Cerebellar cortex (tissue), 1 donor: ENCODE results near the gene CMTM8.
A peak's percentile ranks its signal among the peaks of the same experiment; 100 is the strongest.
"Not testable (repeated sequence)": the region's sequence is repeated elsewhere in the genome, so short reads cannot be mapped to it uniquely, and the experiment has no call there.

ENCODE experiments used
- DNase-seq: peaks from one replicate; pipeline ENCODE4 v3.0.0-alpha.2; 2015; ENCODE audit warnings: low spot score

The CMTM8 gene, protein sequence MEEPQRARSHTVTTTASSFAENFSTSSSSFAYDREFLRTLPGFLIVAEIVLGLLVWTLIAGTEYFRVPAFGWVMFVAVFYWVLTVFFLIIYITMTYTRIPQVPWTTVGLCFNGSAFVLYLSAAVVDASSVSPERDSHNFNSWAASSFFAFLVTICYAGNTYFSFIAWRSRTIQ

GRCh38 chr3:32238453-32239306 lies at the start of gene CMTM8:
CMTM8 (plus strand) TSS chr3:32238680; CDS start chr3:32238973, 293 bp downstream.
- DNase-seq: peak; percentile 17

GRCh38 chr3:32189693-32190092 lies 48.8 kb upstream of the CMTM8 start:
- no peak for DNase-seq

DNA sequence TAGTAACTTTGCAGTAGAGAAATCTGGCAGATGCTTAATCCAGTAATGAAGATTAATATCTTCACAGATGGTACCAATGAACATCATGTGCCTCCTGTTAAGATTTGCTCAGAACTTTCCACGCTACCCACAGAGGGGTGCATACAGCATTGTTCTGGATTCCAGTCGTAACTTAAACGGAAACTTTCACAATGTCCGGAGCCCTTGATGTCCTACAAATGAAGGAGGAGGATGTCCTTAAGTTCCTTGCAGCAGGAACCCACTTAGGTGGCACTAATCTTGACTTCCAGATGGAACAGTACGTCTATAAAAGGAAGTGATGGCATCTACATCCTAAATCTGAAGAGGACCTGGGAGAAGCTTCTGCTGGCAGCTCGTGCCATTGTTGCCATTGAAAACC lies 47.9 kb upstream of the CMTM8 start:
- not testable (repeated sequence) for DNase-seq

- no peak for DNase-seq
Measured at GRCh38 chr3:32193101-32193500, 45.4 kb upstream of the CMTM8 start.

DNA sequence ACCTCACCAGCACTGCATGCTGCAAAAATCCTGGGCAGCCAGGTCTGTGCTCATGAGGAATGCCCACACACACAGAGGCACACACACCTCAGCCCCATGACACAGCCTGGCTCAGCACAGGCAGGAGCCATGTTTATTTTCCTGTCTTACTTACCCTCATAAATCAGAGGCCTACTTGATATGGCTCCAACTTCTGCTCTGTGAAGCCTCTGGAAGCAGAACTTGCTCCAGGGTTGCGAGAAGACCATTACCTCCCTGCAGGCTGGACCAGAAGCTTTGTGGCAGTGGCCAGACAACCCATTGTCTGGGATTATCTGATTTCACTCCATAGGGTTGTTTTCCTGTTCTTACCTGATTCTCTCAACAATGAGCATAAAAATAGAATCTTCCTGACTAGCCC lies 43.8 kb upstream of the CMTM8 start:
- no peak for DNase-seq

DNA sequence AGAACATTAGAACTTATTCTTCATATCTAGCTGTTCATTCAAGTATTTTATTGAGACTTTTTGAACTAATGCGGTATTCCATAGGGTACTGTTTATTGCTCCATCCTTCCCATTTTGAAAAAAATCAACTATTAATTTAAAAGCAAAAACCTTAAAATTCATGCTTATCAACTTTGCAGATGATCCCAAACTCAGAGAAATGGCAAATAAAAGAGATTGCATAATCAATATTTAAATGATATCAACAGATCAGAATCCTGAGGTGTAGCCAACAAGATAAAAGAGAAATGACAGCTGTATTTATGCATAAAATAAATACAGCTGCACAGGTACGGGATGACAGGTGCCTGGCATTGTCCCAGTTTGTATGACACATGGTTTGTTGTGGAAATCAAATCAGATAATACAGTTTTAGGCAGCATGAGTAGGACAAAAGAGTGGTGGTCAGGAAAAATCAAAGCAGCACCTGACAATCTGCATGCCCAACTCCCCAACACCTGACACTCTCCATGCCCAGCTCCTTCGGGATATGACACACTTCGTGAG lies 42.4 kb upstream of the CMTM8 start:
- no peak for DNase-seq

GRCh38 chr3:32197991-32198390 lies 40.5 kb upstream of the CMTM8 start:
- no peak for DNase-seq

DNA sequence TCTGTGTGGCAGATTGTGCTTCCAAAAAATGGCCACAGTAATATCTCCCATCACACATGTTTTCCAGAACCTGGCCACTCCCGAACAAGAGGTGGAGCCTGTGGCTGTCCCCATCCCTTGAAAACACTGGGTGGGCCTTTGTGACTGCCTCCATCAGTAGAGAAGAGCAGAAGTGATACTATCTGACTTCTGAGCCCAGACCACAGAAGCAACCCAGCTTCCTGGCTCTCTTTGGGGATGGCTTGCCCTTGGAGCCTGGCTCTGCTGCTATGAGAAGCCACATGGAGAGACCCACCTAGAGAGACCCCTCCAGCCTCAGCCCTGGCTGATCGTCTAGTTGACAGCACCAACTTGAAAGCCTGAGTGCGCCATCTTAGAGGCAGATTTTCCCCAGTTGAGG lies 39.8 kb upstream of the CMTM8 start:
- no peak for DNase-seq

DNA sequence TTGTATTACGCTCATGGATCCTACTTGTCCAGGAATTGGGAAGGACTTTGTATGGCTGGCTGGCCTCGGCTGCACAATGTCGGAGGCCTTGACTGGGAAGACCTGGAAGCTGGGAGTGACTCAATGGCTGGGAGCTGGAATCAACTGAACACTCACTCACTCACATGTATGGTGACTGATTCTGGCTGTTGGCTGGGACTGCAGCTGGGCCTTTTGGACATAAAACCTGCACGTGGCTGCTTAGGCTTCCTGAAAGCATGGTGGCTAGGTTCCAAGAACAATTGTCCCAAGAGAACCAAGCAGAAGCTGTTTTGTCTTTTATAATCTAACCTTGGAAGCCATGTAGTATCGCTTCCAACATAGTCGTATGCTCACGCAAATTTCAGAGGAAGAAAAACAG lies 38.0 kb upstream of the CMTM8 start:
- no peak for DNase-seq

- DNase-seq: no peak
Measured at GRCh38 chr3:32200992-32201758, 37.3 kb upstream of the CMTM8 start.

DNA sequence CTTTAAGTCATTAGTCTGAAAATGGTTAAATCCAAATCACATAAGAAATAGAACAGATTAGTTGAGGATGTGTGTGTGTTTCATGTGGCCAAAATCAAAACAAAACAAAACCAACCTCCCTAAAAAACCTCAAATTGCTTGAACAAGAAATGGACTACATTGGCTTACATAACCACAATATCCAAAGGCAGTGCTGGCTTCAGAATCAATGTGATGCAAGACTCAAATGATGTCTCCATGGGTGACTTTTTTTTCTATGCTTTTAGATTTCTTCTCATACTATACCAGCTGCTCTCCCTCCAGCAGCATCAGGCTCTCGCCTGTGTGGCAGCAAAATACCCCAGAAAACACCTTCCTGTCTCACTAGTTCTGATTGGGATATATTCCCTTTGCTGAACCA lies 36.0 kb upstream of the CMTM8 start:
- no peak for DNase-seq

DNA sequence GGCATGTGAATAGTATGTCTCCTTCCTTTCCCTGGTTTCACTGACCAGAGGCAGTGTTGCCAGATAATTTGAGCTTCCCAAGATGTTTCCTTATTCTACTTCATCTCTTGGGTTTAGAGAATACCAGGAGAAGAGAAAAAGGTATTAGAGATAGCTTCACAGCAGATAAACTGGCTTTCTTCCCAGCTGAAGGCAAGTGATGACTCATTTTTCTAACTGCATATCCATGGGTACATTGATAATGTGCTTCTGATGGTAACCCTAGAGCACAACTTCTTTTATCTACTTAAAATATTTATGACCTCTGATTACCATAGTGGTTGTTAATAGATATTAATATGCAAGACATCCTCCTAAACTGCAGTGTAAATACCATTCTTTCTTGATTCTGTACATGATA lies 34.6 kb upstream of the CMTM8 start:
- DNase-seq: no peak

DNA sequence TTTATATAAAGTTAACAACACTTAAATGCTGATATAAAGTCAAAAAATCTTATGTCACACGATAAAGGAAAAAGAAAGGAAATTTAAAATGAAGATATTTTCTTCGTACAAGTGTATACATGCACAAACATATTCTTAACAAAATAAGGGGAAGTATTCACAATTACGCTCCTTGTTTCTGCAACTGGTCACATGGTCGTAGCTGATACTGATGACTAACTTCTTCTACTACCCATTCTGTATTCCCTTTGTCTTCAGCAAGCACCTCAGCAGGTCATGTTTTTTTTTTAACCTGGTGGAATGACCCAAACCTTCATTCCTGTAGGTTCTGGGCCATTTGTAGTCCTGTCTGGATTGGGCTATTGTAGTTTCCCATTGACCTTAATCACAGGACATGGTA lies 30.0 kb upstream of the CMTM8 start:
- no peak for DNase-seq

DNA sequence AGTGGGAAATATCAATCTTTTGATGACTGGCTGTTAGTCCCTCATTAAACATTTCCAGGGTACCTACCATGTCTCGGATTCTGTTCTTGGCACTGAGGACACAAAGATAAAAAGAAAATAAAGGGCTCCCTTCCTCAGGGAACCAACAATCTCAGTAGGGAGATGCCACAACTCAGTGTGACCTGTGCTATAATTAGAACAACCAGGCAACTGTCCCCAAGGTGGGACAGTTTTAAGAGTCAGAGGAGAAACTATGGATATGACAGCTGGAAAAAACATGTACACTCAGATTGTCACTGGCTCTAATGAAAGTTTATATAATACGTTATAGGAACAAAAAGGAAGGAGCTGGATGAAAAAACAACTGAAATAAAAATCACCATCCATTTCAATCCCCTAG lies 23.3 kb upstream of the CMTM8 start:
- no peak for DNase-seq

- no peak for DNase-seq
Measured at GRCh38 chr3:32216172-32216783, 22.2 kb upstream of the CMTM8 start.

GRCh38 chr3:32217339-32217738 lies 21.1 kb upstream of the CMTM8 start:
- no peak for DNase-seq

GRCh38 chr3:32219537-32219936 lies 18.9 kb upstream of the CMTM8 start:
- no peak for DNase-seq

GRCh38 chr3:32220006-32220405 lies 18.5 kb upstream of the CMTM8 start:
- DNase-seq: no peak

- no peak for DNase-seq
Measured at GRCh38 chr3:32222950-32223349, 15.5 kb upstream of the CMTM8 start.

GRCh38 chr3:32224016-32224516 lies 14.4 kb upstream of the CMTM8 start:
- no peak for DNase-seq

GRCh38 chr3:32226875-32227500 lies 11.5 kb upstream of the CMTM8 start:
- no peak for DNase-seq

- not testable (repeated sequence) for DNase-seq
Measured at GRCh38 chr3:32228743-32229142, 9.7 kb upstream of the CMTM8 start.
